ENCODE measurements around the gene NUP93. TPM values are rescaled to one million over a fixed set of nuclear protein-coding genes. Genes with fewer than 3 reads are reported as not detected.

NUP93 gene
- total and polyA plus RNA-seq, 2 experiments from 2014 or later = 139 to 187 TPM

- H3K4me2 ChIP-seq = no peak overlapping the region
- no peaks in the 10 kb centered on the region for H3K9me2 ChIP-seq (ENCODE audit: insufficient read depth)
- DNase-seq (ENCODE audit: low spot score) = no peak
- H3K27me3 ChIP-seq (ENCODE audit: insufficient read depth) = no peaks in the 10 kb centered on the region
- no peak overlapping the region for H3K4me3 ChIP-seq
- H3F3A ChIP-seq (replicated peaks; ENCODE audit: low read depth) = no peaks in the 10 kb centered on the region
- peaks cover 12% of the 10 kb centered on the region; the same call in 1 of the 2 replicates for H4K20me1 ChIP-seq (replicated peaks; ENCODE audit: insufficient read depth)
- no peak overlapping the region for H3K4me3 Mint-ChIP-seq
- H3K27ac Mint-ChIP-seq = peak overlapping the region; percentile 25; the same call in 1 of the 2 replicates
- H3K27me3 Mint-ChIP-seq (ENCODE audit: insufficient read depth, low read depth, poor library complexity) = peaks cover 2% of the 10 kb centered on the region
- TF ChIP-seq STAT1 (IDR thresholded peaks at IDR 0.05; ENCODE audit: unreplicated experiment) = no peak
- no peak for TF ChIP-seq POLR2AphosphoS5 (IDR thresholded peaks at IDR 0.05; ENCODE audit: low read depth)
- no peak for TF ChIP-seq CTCF (conservative IDR thresholded peaks at IDR 0.05; ENCODE audit: low read depth in 2 of 2)
- no peak for TF ChIP-seq CREB1 (CRISPR knock-in tag; IDR thresholded peaks at IDR 0.05; ENCODE audit: low read depth)
- TF ChIP-seq NANOG (IDR thresholded peaks at IDR 0.05; ENCODE audit: borderline replicate concordance) = no peak
- TF ChIP-seq ETS1 (IDR thresholded peaks at IDR 0.05) = no peak
- TF ChIP-seq JUNB (IDR thresholded peaks at IDR 0.05; ENCODE audit: unreplicated experiment) = no peak
- no peaks in the 10 kb centered on the region for H3K36me3 ChIP-seq (ENCODE audit: insufficient read depth)
- peaks cover 64% of the 10 kb centered on the region for H3K4me1 Mint-ChIP-seq
- ATAC-seq = no peak
- H3K4me1 ChIP-seq (ENCODE audit: insufficient read depth) = peaks cover 32% of the 10 kb centered on the region
- H3K36me3 Mint-ChIP-seq (ENCODE audit: low read depth) = no peaks in the 10 kb centered on the region
- H3K9me3 Mint-ChIP-seq = no peaks in the 10 kb centered on the region
- no peak overlapping the region for H3K27ac ChIP-seq (ENCODE audit: low read depth)
- H3K79me2 ChIP-seq (replicated peaks; ENCODE audit: insufficient read depth) = peaks cover 81% of the 10 kb centered on the region
- H2AFZ ChIP-seq = no peak overlapping the region
Observed at GRCh38 chr16:56776562-56776961, 46.6 kb downstream of the NUP93 start.

- no peak overlapping the region for H3K4me2 ChIP-seq
- no peaks in the 10 kb centered on the region for H3K9me3 Mint-ChIP-seq
- no peak overlapping the region for H3K4me3 Mint-ChIP-seq
- H3K27me3 Mint-ChIP-seq (ENCODE audit: insufficient read depth, low read depth, poor library complexity) = peaks cover 2% of the 10 kb centered on the region
- H3K27me3 ChIP-seq (ENCODE audit: insufficient read depth) = no peaks in the 10 kb centered on the region
- no peaks in the 10 kb centered on the region for H3F3A ChIP-seq (replicated peaks; ENCODE audit: low read depth)
- H3K4me1 ChIP-seq (ENCODE audit: insufficient read depth) = peaks cover 36% of the 10 kb centered on the region
- H3K27ac ChIP-seq (ENCODE audit: low read depth) = no peak overlapping the region
- no peaks in the 10 kb centered on the region for H3K9me2 ChIP-seq (ENCODE audit: insufficient read depth)
- H3K36me3 Mint-ChIP-seq (ENCODE audit: low read depth) = no peaks in the 10 kb centered on the region
- no peaks in the 10 kb centered on the region for H3K36me3 ChIP-seq (ENCODE audit: insufficient read depth)
- DNase-seq (ENCODE audit: low spot score) (no peak), ATAC-seq (no peak)
- H3K79me2 ChIP-seq (replicated peaks; ENCODE audit: insufficient read depth) = peaks cover 83% of the 10 kb centered on the region
- peaks cover 12% of the 10 kb centered on the region; the same call in 1 of the 2 replicates for H4K20me1 ChIP-seq (replicated peaks; ENCODE audit: insufficient read depth)
- H3K4me3 ChIP-seq = no peak overlapping the region
- peaks cover 64% of the 10 kb centered on the region for H3K4me1 Mint-ChIP-seq
- no peak overlapping the region for H2AFZ ChIP-seq
- peak overlapping the region; percentile 25; the same call in 1 of the 2 replicates for H3K27ac Mint-ChIP-seq
- no peak for TF ChIP-seq STAT1 (IDR thresholded peaks at IDR 0.05; ENCODE audit: unreplicated experiment)
- TF ChIP-seq EZH2phosphoT487 (IDR thresholded peaks at IDR 0.05; ENCODE audit: unreplicated experiment) = no peak
- TF ChIP-seq NANOG (IDR thresholded peaks at IDR 0.05; ENCODE audit: borderline replicate concordance) = no peak
- no peak for TF ChIP-seq JUNB (IDR thresholded peaks at IDR 0.05; ENCODE audit: unreplicated experiment)
- TF ChIP-seq REST (IDR thresholded peaks at IDR 0.05; ENCODE audit: unreplicated experiment) = no peak
Observed at GRCh38 chr16:56777001-56777400, 47.1 kb downstream of the NUP93 start.

All from GM23338 (cell line).